Pancreas (tissue), 10 donors: Measurements from ENCODE around the gene NLRP13. TPM values are rescaled to one million over a fixed set of nuclear protein-coding genes. Genes with fewer than 3 reads are reported as not detected.

Experiments used
- ATAC-seq, 4 donors: fragments of 200-7000 bp; cut with Tn5 transposase; one replicate each; pipeline versions ENCODE4 v1.8.0 to v1.9.1; 2020; ENCODE audit warnings: mild to moderate bottlenecking in 4 of 4, moderate library complexity in 4 of 4
- DNase-seq, 6 donors: peaks; one replicate each; pipeline ENCODE4 v3.0.0-alpha.2; 2020
- FAIRE-seq: peaks from 2 replicates; lab custom pipeline; 2012; peaks lifted over from hg19 to GRCh38; lab: Jason Lieb, UNC
- H3K27ac ChIP-seq, 4 donors: fragments of 200-600 bp; sonication (generic); 1 replicate in 3 of 4; 2 replicates in 1 of 4; pipeline versions ENCODE4 v1.5.0 to v1.8.0; 2020
- H3K27me3 ChIP-seq, 4 donors: fragments of 200-600 bp; one replicate each; pipeline ENCODE4 v1.8.0; 2021
- H3K36me3 ChIP-seq, 3 donors: fragments of 200-600 bp; sonication (generic) in 1 of 3; one replicate each; pipeline versions ENCODE4 v1.5.0 to v1.8.0; 2020 to 2021
- H3K4me1 ChIP-seq, 3 donors: fragments of 200-600 bp; one replicate each; pipeline ENCODE4 v1.8.0; 2021
- H3K4me3 ChIP-seq, 4 donors: fragments of 200-600 bp; sonication (generic) in 2 of 4; one replicate each; pipeline versions ENCODE4 v1.5.0 to v1.8.0; 2020 to 2021
- H3K9me3 ChIP-seq, 4 donors: fragments of 200-600 bp; one replicate each; pipeline ENCODE4 v1.8.0; 2021
- WGBS, 2 donors: extraction: QIAGEN DNeasy Blood & Tissue Kit; methylation state at CpG; one replicate each; pipeline ENCODE4 v1.1.7; 2013; 5-methylcytosine and 5-hydroxymethylcytosine counted together
- intact Hi-C, 3 donors: fragments of 100-400 bp; cut with DNase I; formaldehyde crosslinking; loops; one replicate each; pipeline versions ENCODE4 v1.11.1 to v1.14.2; 2022
- polyA plus RNA-seq, 2 donors: library from polyadenylated mRNA; stranded (reverse); fragments of 200-250 nt; gene quantifications; one replicate each; pipeline ENCODE4 v1.2.3, GENCODE V29; 2013
- total RNA-seq, 6 donors: library from RNA; stranded (reverse); fragmentation: NEBNext Ultra II Directional in 4 of 6; extraction: Animal tissue kit (Norgen Biotek cat#: 25700) in 4 of 6; gene quantifications; one replicate each; pipeline versions ENCODE4 v1.2.1 to v1.2.4, GENCODE V29; 2021 to 2023
- TF ChIP-seq, protein P1 (sequence below), 4 donors: fragments of 200-600 bp; sonication (generic) in 3 of 4; IDR thresholded peaks; one replicate each; pipeline versions ENCODE4 v1.5.0 to v1.8.0; 2021; ENCODE audit warnings: antibody characterized with exemption in 4 of 4
- donor health status: healthy with polysubstance abuse.
- donor health status: DM: no; HTN: no; CAD: no; lungs with moderate emphysema.
- donor health status: DM: no; HTN: no; CAD: no.
- donor health status: control.
- donor health status: control.
- donor health status: Bipolar disorder and iron deficiency.
- donor health status: DM: yes; HTN: yes; CAD: no.
- donor health status: DM: no; HTN: no; CAD: no.
- donor health status: DM: no; HTN: no; CAD: no.
- donor health status: DM: yes; HTN: yes; CAD: no.

Gene NLRP13
- total and polyA plus RNA-seq, 8 donors = 0.02 TPM; not detected in 7

DNA sequence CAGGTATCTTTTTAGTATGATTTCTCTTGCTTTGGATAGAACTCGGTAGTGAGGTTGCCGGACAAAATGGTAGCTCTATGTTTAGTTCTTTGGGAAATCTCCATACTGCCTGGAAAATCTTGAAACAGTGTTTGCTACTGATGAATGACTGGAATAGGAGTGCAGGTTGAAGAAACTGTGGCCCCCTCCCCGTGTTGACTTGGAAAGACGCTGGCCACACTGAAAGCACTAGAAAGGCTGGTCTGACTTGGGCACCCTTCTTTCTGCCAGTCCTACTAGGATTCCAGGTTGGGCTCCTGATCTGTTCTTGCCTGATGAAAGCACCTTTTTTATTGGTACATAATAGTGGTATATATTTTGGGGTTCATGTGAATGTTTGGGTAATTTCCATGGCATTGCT is 49.5 kb downstream of the NLRP13 start:
- 56 to 68% methylated on average over 4 of the region's 4 CpGs for WGBS, 2 donors
- no peak overlapping the region for H3K27ac ChIP-seq

DNA sequence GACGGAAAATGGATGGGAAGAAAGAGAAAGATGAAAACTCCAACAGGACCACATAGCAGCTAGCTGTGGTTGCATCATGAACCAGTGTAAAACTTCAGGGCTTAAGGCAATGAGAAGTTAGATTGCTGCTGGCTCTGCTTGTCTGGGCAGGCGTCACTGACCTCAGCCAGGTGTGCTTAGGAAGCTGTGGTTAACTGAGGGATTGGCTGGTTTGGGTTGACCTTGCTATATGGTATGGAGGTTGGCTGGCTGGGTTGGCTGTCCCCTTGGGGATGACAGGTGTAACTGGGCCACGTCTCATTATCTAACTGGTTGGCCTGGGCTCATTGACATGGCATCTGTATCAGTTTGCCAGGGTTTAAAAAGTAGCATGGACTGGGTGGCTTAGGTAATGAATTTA is 54.9 kb downstream of the NLRP13 start:
- H3K4me1 ChIP-seq = no peaks in the 10 kb centered on the region
- FAIRE-seq (no peak), DNase-seq (no peak), ATAC-seq (no peak)
- intact Hi-C loops = no loop called here
- no peak overlapping the region for H3K4me3 ChIP-seq
- no peaks in the 10 kb centered on the region for H3K9me3 ChIP-seq
- peaks cover 0 to 2% (median 0%) of the 10 kb centered on the region in 4 donors for H3K27me3 ChIP-seq
- no peak overlapping the region for H3K27ac ChIP-seq
- TF ChIP-seq, protein P1, sequence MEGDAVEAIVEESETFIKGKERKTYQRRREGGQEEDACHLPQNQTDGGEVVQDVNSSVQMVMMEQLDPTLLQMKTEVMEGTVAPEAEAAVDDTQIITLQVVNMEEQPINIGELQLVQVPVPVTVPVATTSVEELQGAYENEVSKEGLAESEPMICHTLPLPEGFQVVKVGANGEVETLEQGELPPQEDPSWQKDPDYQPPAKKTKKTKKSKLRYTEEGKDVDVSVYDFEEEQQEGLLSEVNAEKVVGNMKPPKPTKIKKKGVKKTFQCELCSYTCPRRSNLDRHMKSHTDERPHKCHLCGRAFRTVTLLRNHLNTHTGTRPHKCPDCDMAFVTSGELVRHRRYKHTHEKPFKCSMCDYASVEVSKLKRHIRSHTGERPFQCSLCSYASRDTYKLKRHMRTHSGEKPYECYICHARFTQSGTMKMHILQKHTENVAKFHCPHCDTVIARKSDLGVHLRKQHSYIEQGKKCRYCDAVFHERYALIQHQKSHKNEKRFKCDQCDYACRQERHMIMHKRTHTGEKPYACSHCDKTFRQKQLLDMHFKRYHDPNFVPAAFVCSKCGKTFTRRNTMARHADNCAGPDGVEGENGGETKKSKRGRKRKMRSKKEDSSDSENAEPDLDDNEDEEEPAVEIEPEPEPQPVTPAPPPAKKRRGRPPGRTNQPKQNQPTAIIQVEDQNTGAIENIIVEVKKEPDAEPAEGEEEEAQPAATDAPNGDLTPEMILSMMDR (IDR thresholded peaks at IDR 0.05) = no peak
- WGBS, 2 donors = 33 to 49% methylated on average over 3 of the region's 3 CpGs
- no peaks in the 10 kb centered on the region for H3K36me3 ChIP-seq

More for the DNA sequence above, 49.5 kb downstream of the NLRP13 start:
- Histone ChIP-seq H3K36me3 (no peaks in the 10 kb centered on the region), H3K9me3 (no peaks in the 10 kb centered on the region), H3K27me3 (peaks cover 0 to 7% (median 0%) of the 10 kb centered on the region in 4 donors), H3K4me3 (no peak overlapping the region), H3K4me1 (no peaks in the 10 kb centered on the region)
- no peak for FAIRE-seq
- TF ChIP-seq, protein P1 (IDR thresholded peaks at IDR 0.05) = no peak
- no peak for ATAC-seq
- intact Hi-C loops = no loop called here
- DNase-seq = no peak

DNA sequence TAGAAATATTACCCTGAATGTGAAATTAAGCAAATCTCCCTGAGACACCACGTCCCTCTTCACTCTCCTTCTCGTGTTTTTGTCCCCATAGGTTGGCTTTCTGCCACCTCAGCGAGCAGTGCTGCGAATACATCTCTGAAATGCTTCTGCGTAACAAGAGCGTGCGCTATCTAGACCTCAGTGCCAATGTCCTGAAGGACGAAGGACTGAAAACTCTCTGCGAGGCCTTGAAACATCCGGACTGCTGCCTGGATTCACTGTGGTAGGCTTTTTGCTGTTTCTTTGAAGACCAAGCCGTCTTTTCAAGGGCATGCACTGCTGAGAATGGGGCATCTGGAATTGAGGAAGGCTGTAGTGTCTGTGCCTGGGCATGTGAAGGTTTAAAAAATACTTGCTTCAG is 61.4 kb downstream of the NLRP13 start:
- Histone ChIP-seq H3K9me3 (no peaks in the 10 kb centered on the region), H3K4me1 (no peaks in the 10 kb centered on the region), H3K36me3 (no peaks in the 10 kb centered on the region), H3K4me3 (no peak overlapping the region), H3K27me3 (peaks cover 0 to 13% (median 0%) of the 10 kb centered on the region in 4 donors), H3K27ac (no peak overlapping the region)
- TF ChIP-seq, protein P1 (IDR thresholded peaks at IDR 0.05) = no peak
- 63 to 78% methylated on average over 11 of the region's 11 CpGs for WGBS, 2 donors
- no peak for DNase-seq
- intact Hi-C loops = no loop called here
- FAIRE-seq = no peak
- ATAC-seq = no peak

DNA sequence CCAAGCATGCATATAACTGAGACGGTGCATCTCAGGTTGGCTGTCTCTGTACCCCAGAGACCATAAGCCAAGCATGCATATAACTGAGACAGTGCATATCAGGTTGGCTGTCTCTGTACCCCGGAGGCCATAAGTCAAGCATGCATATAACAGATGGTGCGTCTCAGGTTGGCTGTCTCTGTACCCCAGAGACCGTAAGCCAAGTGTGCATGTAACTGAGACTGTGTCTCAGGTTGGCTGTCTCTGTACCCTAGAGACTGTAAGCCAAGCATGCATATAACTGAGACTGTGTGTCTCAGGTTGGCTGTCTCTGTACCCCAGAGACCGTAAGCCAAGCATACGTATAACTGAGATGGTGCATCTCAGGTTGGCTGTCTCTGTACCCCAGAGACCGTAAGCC is 65.0 kb downstream of the NLRP13 start:
- FAIRE-seq = no peak
- no peak for ATAC-seq
- Histone ChIP-seq H3K36me3 (no peaks in the 10 kb centered on the region), H3K4me1 (no peaks in the 10 kb centered on the region), H3K27ac (no peak overlapping the region), H3K9me3 (no peaks in the 10 kb centered on the region), H3K4me3 (no peak overlapping the region), H3K27me3 (peaks cover 0 to 16% (median 0%) of the 10 kb centered on the region in 4 donors)
- DNase-seq = no peak
- intact Hi-C loops = no loop called here
- 79 to 88% methylated on average over 7 of the region's 7 CpGs for WGBS, 2 donors
- TF ChIP-seq, protein P1 (IDR thresholded peaks at IDR 0.05) = no peak

DNA sequence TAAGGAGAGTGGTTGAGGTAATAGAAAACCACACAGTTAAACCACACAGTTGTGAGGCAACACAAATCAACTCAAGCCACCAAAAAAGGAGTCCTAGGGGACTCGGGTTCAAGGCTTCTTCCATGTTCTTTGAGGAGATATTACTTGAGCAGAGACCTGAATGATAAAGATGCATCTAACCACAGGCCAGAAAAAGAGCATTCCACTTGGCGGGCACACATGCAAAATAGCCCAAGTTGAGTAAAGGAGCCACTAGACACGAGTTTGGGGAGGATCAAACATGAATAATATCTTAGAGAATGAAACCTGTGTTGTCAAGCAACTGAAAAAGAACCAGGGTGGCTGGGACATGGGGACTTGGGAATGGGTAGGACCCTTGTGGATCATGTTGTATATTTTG is 65.6 kb downstream of the NLRP13 start:
- no peak for DNase-seq
- Histone ChIP-seq H3K27me3 (peaks cover 0 to 10% (median 0%) of the 10 kb centered on the region in 4 donors), H3K27ac (no peak overlapping the region), H3K4me3 (no peak overlapping the region), H3K36me3 (no peaks in the 10 kb centered on the region), H3K4me1 (no peaks in the 10 kb centered on the region), H3K9me3 (no peaks in the 10 kb centered on the region)
- TF ChIP-seq, protein P1 (IDR thresholded peaks at IDR 0.05) = no peak
- WGBS, 2 donors = 38 to 47% methylated on average over 3 of the region's 3 CpGs
- no peak for ATAC-seq
- intact Hi-C loops = no loop called here
- FAIRE-seq = no peak
